GM12872 (cell line): ENCODE measurements around the gene USP2.

Experiments used
- CTCF ChIP-seq: IDR thresholded peaks from 3 replicates; pipeline ENCODE4 v1.5.1; 2011; ENCODE audit warnings: low read depth, mild to moderate bottlenecking, low read length, moderate library complexity; ENCODE audit not compliant: insufficient read depth

USP2 gene

GRCh38 chr11:119336744-119337469 is 44.6 kb downstream of the USP2 start:
- no peak for TF ChIP-seq CTCF

GRCh38 chr11:119335655-119336543 is 45.6 kb downstream of the USP2 start:
- no peak for TF ChIP-seq CTCF

GRCh38 chr11:119335091-119335654 is 46.3 kb downstream of the USP2 start:
- no peak for TF ChIP-seq CTCF

- no peak for TF ChIP-seq CTCF
Measured at GRCh38 chr11:119334174-119334930, 47.1 kb downstream of the USP2 start, which contains the start of gene RNF26. RNF26 (plus strand) TSS chr11:119334527; CDS start chr11:119335123, 596 bp downstream.

GRCh38 chr11:119332111-119332765 is 49.3 kb downstream of the USP2 start:
- no peak for TF ChIP-seq CTCF

GRCh38 chr11:119330237-119330636 is 51.3 kb downstream of the USP2 start:
- no peak for TF ChIP-seq CTCF
